Stimulated activated CD4-positive, alpha-beta T cell treated with anti-CD3 and anti-CD28 coated beads, Interleukin-1b, Interleukin-23, amount 100 ng/mL, for 24 hours (primary cell): ENCODE data around the gene OS9.

ENCODE experiments used
- DNase-seq, 4 experiments: peaks; one replicate each; pipeline ENCODE4 v3.0.0-alpha.2; 2020; ENCODE audit warnings: low read depth in 4 of 4, low spot score in 1 of 4

Gene OS9

DNA sequence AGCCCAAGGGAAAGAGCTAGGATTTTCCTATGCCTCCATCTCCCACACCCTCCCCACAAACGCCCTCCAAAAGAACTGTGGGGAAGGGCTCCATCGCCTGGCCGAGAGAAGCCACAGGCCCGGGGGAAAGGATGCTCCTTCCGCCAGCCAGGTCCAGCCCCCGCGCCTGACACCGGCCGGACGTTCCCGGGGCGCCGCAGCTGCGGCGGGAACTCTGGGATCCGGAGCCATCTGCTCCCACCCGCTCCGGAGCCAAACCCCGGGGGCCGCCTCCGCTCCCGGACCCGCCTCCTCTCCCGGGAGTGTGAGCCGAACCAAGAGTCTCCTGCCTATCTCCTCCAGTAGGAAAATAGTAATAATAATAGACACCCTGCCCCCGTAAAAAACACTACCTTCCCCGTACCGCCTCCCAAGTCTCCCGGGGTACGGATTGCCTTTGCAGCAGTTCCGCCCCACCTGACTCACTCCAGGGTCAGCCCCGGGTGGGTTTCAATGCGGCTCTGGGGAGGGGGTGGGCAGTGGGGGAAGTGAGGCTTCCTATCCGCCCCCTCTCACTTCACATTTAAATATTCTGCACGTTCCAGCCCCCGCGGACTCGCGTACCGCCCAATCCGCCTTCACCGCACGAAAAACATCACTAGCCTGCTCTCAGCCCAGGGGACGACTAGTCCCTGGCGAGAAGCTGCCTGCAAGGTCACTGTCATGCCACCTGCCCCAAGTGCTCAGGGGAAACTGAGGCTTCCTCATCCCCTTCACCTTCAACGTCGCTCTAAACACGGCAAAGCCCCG lies 42.2 kb downstream of the OS9 start:
- DNase-seq, result no peak

GRCh38 chr12:57736741-57737466 lies 43.0 kb downstream of the OS9 start:
- no peak for DNase-seq

GRCh38 chr12:57737467-57738460 lies 43.8 kb downstream of the OS9 start:
- no peak for DNase-seq

- DNase-seq, result no peak
These were observed 44.8 kb downstream of the OS9 start, which contains the start of gene AGAP2 for GRCh38 chr12:57738661-57739237. Gene AGAP2 (minus strand): TSS chr12:57738742. CDS start chr12:57738246, 496 bp downstream.

- no peak for DNase-seq
These were observed 45.5 kb downstream of the OS9 start for GRCh38 chr12:57739387-57739786.

GRCh38 chr12:57739914-57740538 lies 46.1 kb downstream of the OS9 start:
- DNase-seq, result no peak

- peak; percentile 31 to 63 (median 40) for DNase-seq
These were observed 46.9 kb downstream of the OS9 start for GRCh38 chr12:57740656-57741412.

DNA sequence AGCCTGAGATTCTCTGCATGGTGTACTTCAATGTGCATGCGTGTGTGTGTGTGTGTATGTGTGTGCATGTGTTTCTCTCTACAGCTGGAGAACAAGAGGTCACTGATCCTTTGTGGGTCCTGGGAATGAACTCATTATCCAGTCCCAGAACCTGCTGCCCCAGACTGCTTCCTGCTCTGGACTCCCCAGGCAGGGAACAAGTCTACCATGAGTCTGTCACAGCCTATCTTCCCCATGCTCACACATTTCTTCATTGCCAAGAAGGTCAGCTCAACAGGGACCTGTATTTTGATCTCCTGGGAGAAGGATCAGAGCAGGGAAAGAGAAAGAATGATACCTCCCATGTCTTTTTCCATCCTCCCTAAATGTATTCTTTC lies 47.5 kb downstream of the OS9 start:
- DNase-seq, result no peak

DNA sequence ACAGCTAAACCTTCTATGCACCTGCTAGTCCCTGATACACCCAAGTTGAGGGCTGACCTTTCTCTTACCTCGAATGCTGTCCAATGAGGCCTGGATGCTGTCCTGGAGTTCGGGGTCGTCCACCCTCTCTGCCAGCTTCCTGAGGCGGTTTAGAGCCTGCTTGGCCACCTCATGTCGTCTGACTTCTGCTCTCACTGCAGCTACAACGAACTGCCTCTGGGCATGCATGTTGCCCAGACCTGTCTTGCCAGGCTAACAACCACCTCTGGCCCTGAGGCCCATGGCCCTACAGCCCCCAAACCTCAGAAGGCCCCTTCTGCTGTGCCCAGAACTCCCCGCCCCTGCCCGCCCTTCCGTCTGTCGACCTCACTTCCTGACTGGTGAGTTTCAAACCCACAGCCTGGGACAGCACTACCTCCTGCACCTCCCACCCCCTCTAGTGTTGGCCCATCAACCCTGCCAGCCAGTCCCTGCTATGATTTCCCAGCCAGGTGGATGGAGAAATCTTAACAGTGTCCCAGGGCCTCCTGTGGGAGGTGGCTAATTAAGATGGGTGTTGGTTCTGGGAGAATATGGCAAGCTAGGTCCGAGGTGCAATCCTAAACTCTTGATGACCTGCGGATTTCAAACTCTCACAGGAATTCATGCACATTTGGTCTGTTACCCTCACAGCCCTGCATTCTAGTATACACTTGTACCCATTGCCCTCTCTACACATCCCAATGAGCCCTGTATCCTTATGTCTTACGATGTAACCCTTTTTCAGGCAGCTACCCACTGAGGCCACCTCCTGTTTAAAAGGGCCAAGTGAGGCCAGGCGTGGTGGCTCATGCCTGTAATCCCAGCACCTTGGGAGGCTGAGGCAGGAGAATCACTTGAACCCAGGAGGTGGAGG lies 48.2 kb downstream of the OS9 start:
- DNase-seq, result peak; percentile 49 to 78 (median 58)

GRCh38 chr12:57743769-57744168 lies 49.8 kb downstream of the OS9 start:
- DNase-seq, result no peak

DNA sequence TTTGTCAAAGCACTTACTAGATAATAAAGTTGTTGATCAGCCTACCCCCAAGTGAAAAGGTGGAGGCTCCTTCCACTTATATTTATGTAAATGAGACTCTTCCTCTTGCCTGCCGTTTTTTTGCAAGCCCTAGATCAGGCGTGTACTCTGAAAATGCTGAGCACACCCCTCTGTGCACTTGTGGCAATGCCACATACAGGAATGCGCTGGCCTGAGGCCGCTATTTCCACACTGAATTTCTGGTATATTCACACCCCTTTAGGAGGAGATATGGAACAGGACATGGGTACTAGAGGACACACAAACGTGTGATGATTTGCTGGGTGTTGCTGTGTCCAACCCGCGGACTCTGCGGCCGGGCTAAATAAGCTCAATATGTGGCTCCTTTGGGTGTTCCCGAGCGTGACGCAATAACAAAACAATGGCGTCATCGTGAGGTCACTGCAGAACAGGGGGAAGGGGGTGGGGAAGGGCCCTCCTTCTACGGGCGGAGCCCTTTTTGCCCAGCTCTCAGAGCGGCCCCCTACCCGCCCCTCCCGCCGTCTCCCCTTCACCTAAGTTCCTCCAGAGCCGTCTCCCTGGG lies 50.4 kb downstream of the OS9 start:
- DNase-seq, result peak; percentile 43 to 67 (median 66)

DNA sequence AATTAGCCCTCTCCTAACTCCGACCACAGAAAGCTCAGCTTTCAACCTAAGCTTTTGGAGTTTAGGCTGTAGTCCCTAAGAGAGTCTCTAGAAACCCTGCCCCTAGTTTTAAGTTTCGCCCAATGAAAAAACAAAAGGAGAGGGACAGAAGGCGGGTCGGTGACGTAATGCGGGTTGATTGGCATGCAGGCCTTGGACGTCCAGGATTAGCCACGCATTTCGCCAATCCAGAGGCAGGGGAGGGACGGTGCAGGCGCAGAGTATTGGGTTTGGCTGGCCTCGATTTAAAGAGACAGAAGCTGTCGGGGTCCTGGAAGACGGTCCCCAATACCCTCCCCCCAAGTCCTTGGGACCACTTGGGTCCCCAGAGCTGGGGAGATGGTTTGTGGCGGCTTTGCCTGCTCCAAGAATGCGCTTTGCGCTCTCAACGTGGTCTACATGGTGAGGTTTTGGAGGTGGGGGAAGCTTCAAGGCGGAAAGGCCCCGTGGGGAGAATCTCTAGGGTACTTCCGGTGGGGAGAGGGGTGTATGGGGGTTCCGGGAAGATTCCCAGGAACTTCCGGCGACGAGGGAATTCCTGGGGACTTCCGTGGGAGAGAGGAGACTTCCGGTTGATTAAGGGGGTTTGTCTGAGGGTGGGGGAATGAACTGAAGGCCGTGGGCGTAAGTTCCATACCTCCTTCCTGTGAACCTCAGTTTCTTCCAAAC lies 51.0 kb downstream of the OS9 start, which contains the start of gene TSPAN31:
TSPAN31 (plus strand) TSS at position 263 of the 708 bp plus-strand sequence; CDS start at position 379, 116 bp downstream.
- peak; percentile 85 to 94 (median 89) for DNase-seq

DNA sequence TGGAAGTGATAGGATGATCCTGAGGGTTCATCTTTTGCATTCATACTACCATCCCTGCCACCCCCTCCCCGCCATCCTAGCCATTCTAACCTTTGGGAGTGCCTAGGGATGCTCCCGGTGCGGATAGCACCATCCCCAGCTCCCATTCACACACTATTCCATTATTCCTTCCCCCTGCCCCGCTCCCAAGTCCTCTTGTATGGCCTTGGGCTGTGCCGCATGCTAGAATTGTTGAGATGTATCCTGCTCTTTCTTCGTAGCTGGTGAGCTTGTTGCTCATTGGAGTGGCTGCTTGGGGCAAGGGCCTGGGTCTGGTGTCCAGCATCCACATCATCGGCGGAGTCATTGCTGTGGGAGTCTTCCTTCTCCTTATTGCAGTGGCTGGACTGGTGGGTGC lies 51.6 kb downstream of the OS9 start:
- no peak for DNase-seq

DNA sequence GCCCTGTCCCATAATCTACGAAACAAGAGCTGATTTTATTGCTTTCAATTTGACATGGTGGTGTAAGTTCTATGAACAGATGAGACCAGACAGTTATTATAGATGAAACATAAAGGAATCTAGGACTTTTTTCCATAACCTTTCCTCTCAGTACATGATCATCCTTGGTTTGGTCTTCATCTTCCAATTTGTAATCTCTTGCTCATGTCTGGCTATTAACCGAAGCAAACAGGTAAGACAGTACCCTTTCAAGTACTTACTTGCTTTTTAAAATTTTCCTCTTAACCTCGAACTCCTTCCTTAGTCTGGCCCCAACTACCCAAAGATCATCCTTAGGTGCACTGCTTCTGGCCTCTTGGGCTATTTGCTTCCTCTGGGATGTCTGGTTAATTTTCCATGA lies 52.1 kb downstream of the OS9 start:
- no peak for DNase-seq

DNA sequence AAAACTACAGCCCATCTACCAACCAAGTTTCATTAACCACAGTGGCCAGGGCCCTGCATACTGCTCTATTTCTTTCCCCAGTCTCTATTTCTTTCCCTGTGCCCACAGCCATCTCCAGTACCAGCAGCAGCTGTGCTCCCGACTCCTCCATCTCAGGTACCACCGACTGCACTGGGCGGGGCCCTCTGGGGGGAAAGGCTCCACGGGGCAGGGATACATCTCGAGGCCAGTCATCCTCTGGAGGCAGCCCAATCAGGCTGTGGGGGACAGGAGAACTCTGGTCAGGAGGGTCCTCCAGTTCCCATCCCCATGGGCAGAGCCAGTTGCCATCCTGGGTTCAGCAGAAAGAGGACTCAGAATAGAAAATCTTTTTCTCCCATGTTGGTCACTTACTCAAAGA lies 55.1 kb downstream of the OS9 start:
- DNase-seq, result no peak

DNA sequence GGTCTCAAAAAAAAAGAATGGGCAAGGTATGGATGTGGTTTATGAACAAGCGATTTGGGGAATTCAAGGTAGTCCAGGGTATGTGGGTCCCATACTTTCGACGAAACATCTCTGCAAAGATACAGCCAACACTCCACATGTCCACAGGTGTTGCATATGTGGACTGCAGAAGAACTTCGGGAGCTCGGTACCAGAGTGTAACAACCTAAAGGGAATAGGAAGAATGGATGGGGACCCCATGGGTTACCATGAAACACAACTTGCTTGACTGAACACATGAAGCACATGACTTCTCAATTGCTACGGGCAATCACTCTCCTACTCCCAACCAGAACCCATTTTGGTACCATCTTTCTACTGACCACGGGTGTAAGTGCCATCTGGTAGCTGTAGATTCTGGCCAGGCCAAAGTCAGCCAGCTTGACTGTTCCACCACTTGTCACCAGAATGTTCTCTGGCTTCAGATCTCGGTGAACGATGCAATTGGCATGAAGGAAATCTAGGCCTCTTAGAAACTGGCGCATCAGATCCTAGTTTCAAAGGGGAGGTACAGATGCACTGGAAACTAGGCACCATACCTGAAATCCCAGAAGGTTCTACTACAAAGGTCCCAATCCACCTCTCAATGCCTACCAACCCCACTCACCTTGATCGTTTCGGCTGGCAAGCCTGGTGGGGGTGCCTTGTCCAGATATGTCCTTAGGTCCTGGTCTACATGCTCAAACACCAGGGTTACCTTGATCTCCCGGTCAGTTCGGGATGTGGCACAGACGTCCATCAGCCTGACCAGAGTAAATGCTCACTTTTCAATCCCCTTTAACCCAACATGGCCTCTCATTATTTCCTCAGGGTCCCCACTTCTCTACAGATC lies 56.9 kb downstream of the OS9 start:
- DNase-seq, result no peak

GRCh38 chr12:57751432-57751787 lies 57.5 kb downstream of the OS9 start:
- DNase-seq, result no peak
